GM18907 (cell line): ENCODE results near the gene ADGRG7.
"Not testable (repeated sequence)": the region's sequence is repeated elsewhere in the genome, so short reads cannot be mapped to it uniquely, and the experiment has no call there.

ENCODE experiments used
- ATAC-seq: cut with Tn5 transposase; IDR thresholded peaks from one replicate; pipeline ENCODE4 v1.9.1; 2021; ENCODE audit warnings: mild to moderate bottlenecking, moderate library complexity; ENCODE audit not compliant: unreplicated experiment

ADGRG7 gene

GRCh38 chr3:100641471-100642032 lies 32.2 kb downstream of the ADGRG7 start:
- ATAC-seq = peak; percentile 89

- no peak for ATAC-seq
Measured at GRCh38 chr3:100645913-100646312, 36.5 kb downstream of the ADGRG7 start.

- ATAC-seq = no peak
Measured at GRCh38 chr3:100647171-100647570, 37.8 kb downstream of the ADGRG7 start.

- ATAC-seq = no peak
Measured at GRCh38 chr3:100647657-100648056, 38.3 kb downstream of the ADGRG7 start.

- peak; percentile 99 for ATAC-seq
Measured at GRCh38 chr3:100650651-100651619, 41.5 kb downstream of the ADGRG7 start.

GRCh38 chr3:100653604-100654294 lies 44.3 kb downstream of the ADGRG7 start:
- no peak for ATAC-seq

GRCh38 chr3:100656945-100657344 lies 47.5 kb downstream of the ADGRG7 start:
- no peak for ATAC-seq

- ATAC-seq = not testable (repeated sequence)
Measured at GRCh38 chr3:100661294-100661693, 51.9 kb downstream of the ADGRG7 start.

GRCh38 chr3:100662113-100662823 lies 52.9 kb downstream of the ADGRG7 start:
- ATAC-seq = no peak

- no peak for ATAC-seq
Measured at GRCh38 chr3:100665230-100665629, 55.8 kb downstream of the ADGRG7 start.

GRCh38 chr3:100666699-100667098 lies 57.3 kb downstream of the ADGRG7 start:
- not testable (repeated sequence) for ATAC-seq

- ATAC-seq = not testable (repeated sequence)
Measured at GRCh38 chr3:100667316-100667715, 57.9 kb downstream of the ADGRG7 start.

GRCh38 chr3:100670995-100671394 lies 61.6 kb downstream of the ADGRG7 start:
- ATAC-seq = not testable (repeated sequence)

- ATAC-seq = no peak
Measured at GRCh38 chr3:100681496-100681895, 72.1 kb downstream of the ADGRG7 start.

- no peak for ATAC-seq
Measured at GRCh38 chr3:100682056-100682853, 72.9 kb downstream of the ADGRG7 start.

- ATAC-seq = no peak
Measured at GRCh38 chr3:100682854-100683760, 73.7 kb downstream of the ADGRG7 start.

GRCh38 chr3:100693225-100693624 lies 83.8 kb downstream of the ADGRG7 start:
- no peak for ATAC-seq

- ATAC-seq = no peak
Measured at GRCh38 chr3:100695696-100696095, 86.3 kb downstream of the ADGRG7 start.

- no peak for ATAC-seq
Measured at GRCh38 chr3:100696161-100696560, 86.8 kb downstream of the ADGRG7 start.
